A549 (cell line): ENCODE measurements around the gene ITGB1. TPM values are rescaled to one million over a fixed set of nuclear protein-coding genes. Genes with fewer than 3 reads are reported as not detected.
A peak's percentile ranks its signal among the peaks of the same experiment; 100 is the strongest.
"Not testable (repeated sequence)": the region's sequence is repeated elsewhere in the genome, so short reads cannot be mapped to it uniquely, and the experiment has no call there.

Source experiments
- ATAC-seq, 2 experiments: fragments of 200-7000 bp in 1 of 2; fragments of >200 bp in 1 of 2; cut with Nextera tagmentation in 1 of 2; cut with Tn5 transposase in 1 of 2; 3 replicates each; pipeline versions ENCODE4 v1.8.0 to v1.9.1; 2018 to 2020; ENCODE audit warnings: mild to moderate bottlenecking in 1 of 2, moderate library complexity in 1 of 2
- CTCF ChIA-PET: fragments of 300-600 bp; sonication (Branson Sonifier 250); formaldehyde crosslinking; extraction: SDS; loops from one replicate; lab custom pipeline; 2021; ENCODE audit warnings: antibody characterized with exemption, inconsistent platforms; lab: Yijun Ruan, JAX
- POLR2A ChIA-PET: fragments of 350-600 bp; formaldehyde crosslinking; extraction: SDS; loops from one replicate; lab custom pipeline; 2021; ENCODE audit warnings: antibody characterized with exemption, inconsistent platforms; lab: Yijun Ruan, JAX
- DNase-seq, 2 experiments: peaks; one replicate each; pipeline versions ENCODE4 v3.0.0 to v3.0.0-alpha.2; 2011 to 2016; ENCODE audit warnings: low read depth in 1 of 2, low spot score in 1 of 2
- FAIRE-seq: peaks from 2 replicates; lab custom pipeline; 2011; peaks lifted over from hg19 to GRCh38; lab: Jason Lieb, UNC
- H3K27ac ChIP-seq, 2 experiments: fragments of >200 bp; sonication (Bioruptor Twin); formaldehyde crosslinking; 3 replicates each; pipeline ENCODE4 v1.5.1; 2016 to 2017
- H3K4me1 ChIP-seq: fragments of >200 bp; sonication (Bioruptor Twin); formaldehyde crosslinking; 3 replicates; pipeline ENCODE4 v1.6.1; 2016
- H3K4me2 ChIP-seq: fragments of >200 bp; sonication (Bioruptor Twin); formaldehyde crosslinking; 3 replicates; pipeline ENCODE4 v1.6.1; 2016
- H3K4me3 ChIP-seq: fragments of >200 bp; sonication (Bioruptor Twin); formaldehyde crosslinking; 3 replicates; pipeline ENCODE4 v1.5.1; 2016
- H3K9me3 ChIP-seq: fragments of >200 bp; sonication (Bioruptor Twin); formaldehyde crosslinking; 3 replicates; pipeline ENCODE4 v1.6.1; 2016
- CEBPB ChIP-seq, 2 experiments: fragments of >200 bp in 1 of 2; sonication (Bioruptor Twin) in 1 of 2; formaldehyde crosslinking in 1 of 2; IDR thresholded peaks; 2 replicates each; pipeline ENCODE4 v1.6.1; 2012 to 2016
- EHF ChIP-seq: fragments of 250-450 bp; sonication (Bioruptor Pico); IDR thresholded peaks from 2 replicates; pipeline ENCODE4 v1.5.0; 2020; ENCODE audit warnings: mild to moderate bottlenecking
- EHMT2 ChIP-seq: fragments of 200-600 bp; sonication (generic); IDR thresholded peaks from 2 replicates; pipeline ENCODE4 v1.6.1; 2016; ENCODE audit warnings: antibody characterized with exemption, low read depth, mild to moderate bottlenecking, moderate library complexity
- EP300 ChIP-seq, 2 experiments: fragments of >200 bp; sonication (Bioruptor Twin); formaldehyde crosslinking; IDR thresholded peaks; 2 replicates in 1 of 2; 3 replicates in 1 of 2; pipeline ENCODE4 v1.6.1; 2016 to 2017
- FOSB ChIP-seq: fragments of 250-450 bp; sonication (Bioruptor Pico); IDR thresholded peaks from 2 replicates; pipeline ENCODE4 v1.5.0; 2020; ENCODE audit warnings: mild to moderate bottlenecking, moderate library complexity
- FOSL2 ChIP-seq, 2 experiments: fragments of 450-650 bp in 1 of 2; fragments of >200 bp in 1 of 2; sonication (Bioruptor Twin) in 1 of 2; formaldehyde crosslinking; IDR thresholded peaks; 2 replicates each; pipeline versions ENCODE4 v1.5.0 to v1.6.1; 2016 to 2020; ENCODE audit warnings: mild to moderate bottlenecking in 1 of 2, moderate library complexity in 1 of 2
- GATA3 ChIP-seq: IDR thresholded peaks from 2 replicates; pipeline ENCODE4 v1.6.1; 2012; ENCODE audit warnings: borderline replicate concordance
- HOXA7 ChIP-seq: fragments of 250-450 bp; sonication (Bioruptor Pico); IDR thresholded peaks from 2 replicates; pipeline ENCODE4 v1.5.0; 2020; ENCODE audit warnings: mild to moderate bottlenecking, moderate library complexity
- HOXB13 ChIP-seq: fragments of 250-450 bp; sonication (Bioruptor Pico); IDR thresholded peaks from 2 replicates; pipeline ENCODE4 v1.5.0; 2020; ENCODE audit warnings: low read depth, mild to moderate bottlenecking, moderate library complexity
- HOXB5 ChIP-seq: fragments of 250-450 bp; sonication (Bioruptor Pico); IDR thresholded peaks from 2 replicates; pipeline ENCODE4 v1.5.0; 2020; ENCODE audit warnings: mild to moderate bottlenecking, moderate library complexity
- JUN ChIP-seq, 2 experiments: fragments of >200 bp; sonication (Bioruptor Twin); formaldehyde crosslinking; IDR thresholded peaks; 2 replicates in 1 of 2; 3 replicates in 1 of 2; pipeline ENCODE4 v1.6.1; 2016 to 2017
- MAFK ChIP-seq: fragments of 450-650 bp; IDR thresholded peaks from 2 replicates; pipeline ENCODE4 v1.6.1; 2014; ENCODE audit not compliant: partially characterized antibody
- NFE2L2 ChIP-seq: fragments of 150-350 bp; conservative IDR thresholded peaks from 2 replicates; pipeline ENCODE4 v1.6.1; 2014; ENCODE audit warnings: low read length
- POLR2A ChIP-seq: IDR thresholded peaks from 2 replicates; pipeline ENCODE4 v1.6.1; 2012; ENCODE audit warnings: mild to moderate bottlenecking, low read length
- RARB ChIP-seq: fragments of 250-450 bp; sonication (Bioruptor Pico); IDR thresholded peaks from 2 replicates; pipeline ENCODE4 v1.8.0; 2021; ENCODE audit warnings: mild to moderate bottlenecking, moderate library complexity
- TP53 ChIP-seq: fragments of 250-450 bp; sonication (Bioruptor Pico); IDR thresholded peaks from 2 replicates; pipeline ENCODE4 v1.5.0; 2021; ENCODE audit warnings: mild to moderate bottlenecking, moderate library complexity
- WGBS: methylation state at CpG from one replicate; pipeline ENCODE4 v1.1.6; 2017; ENCODE audit errors: missing lambda C conversion rate; 5-methylcytosine and 5-hydroxymethylcytosine counted together
- polyA plus RNA-seq, 4 experiments: library from polyadenylated mRNA; depleted of rRNA in 3 of 4; stranded (reverse); fragments of >200 nt; fragmentation: RNase III in 1 of 4; extraction: RNeasy Plus Mini Kit Qiagen cat#74134 plus additional on column Dnase treatment in 1 of 4; gene quantifications; 2 replicates in 3 of 4; 3 replicates in 1 of 4; pipeline ENCODE4 v1.2.3, GENCODE V29; 2011 to 2017
- TF ChIP-seq, protein P1 (sequence below): fragments of 250-450 bp; sonication (Bioruptor Pico); IDR thresholded peaks from 2 replicates; pipeline ENCODE4 v1.5.0; 2021; ENCODE audit warnings: mild to moderate bottlenecking, moderate library complexity, borderline replicate concordance
- TF ChIP-seq, protein P2 (sequence below): fragments of 150-350 bp; IDR thresholded peaks from 2 replicates; pipeline ENCODE4 v1.6.1; 2014; ENCODE audit warnings: low read depth, mild to moderate bottlenecking, low read length
- TF ChIP-seq, protein P3 (sequence below): IDR thresholded peaks from 2 replicates; pipeline ENCODE4 v1.6.1; 2012
- TF ChIP-seq, protein P4 (sequence below): fragments of >200 bp; sonication (Bioruptor Twin); formaldehyde crosslinking; IDR thresholded peaks from 2 replicates; pipeline ENCODE4 v1.6.1; 2016
- TF ChIP-seq, protein P5 (sequence below): fragments of 450-650 bp; IDR thresholded peaks from 2 replicates; pipeline ENCODE4 v1.6.1; 2014; ENCODE audit warnings: antibody characterized with exemption
- TF ChIP-seq, protein P6 (sequence below): fragments of >200 bp; sonication (Bioruptor Twin); formaldehyde crosslinking; IDR thresholded peaks from 3 replicates; pipeline ENCODE4 v1.6.1; 2016

Gene ITGB1
- polyA plus RNA-seq, 2 of the 4 experiments (the other 2 are of a cell fraction), result 1,270 to 2,408 TPM

DNA sequence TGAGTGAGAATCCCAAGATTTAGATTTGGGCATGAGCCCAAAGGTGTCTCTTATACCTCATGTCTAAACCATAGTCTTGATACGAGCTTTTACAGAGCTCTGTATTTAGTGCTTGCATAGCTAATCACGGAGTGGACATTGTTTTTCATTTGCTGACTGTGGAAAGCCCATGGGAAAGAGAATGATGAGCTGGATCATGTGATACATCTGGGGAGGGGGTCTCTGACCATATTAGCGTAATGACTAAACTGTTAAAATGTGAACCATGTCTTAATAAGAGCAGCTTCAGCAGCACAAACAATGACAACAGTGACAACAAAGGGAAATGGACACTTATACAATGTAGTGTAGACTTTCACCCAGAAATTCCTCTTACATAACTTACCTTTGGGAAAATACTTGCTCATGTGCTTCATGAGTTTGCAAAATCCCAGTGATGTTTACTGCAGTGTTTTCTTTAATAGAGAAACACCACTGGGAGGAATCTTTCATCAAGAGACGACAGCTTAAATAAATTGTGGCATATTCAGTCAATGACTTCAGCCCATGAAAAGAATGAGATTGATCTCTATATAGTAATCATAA, 44.0 kb upstream of the ITGB1 start (continued):
- no peak for TF ChIP-seq NFE2L2
- no peak for TF ChIP-seq EHMT2
- TF ChIP-seq FOSB (CRISPR knock-in tag), result no peak
- TF ChIP-seq HOXA7, result no peak; the same call in 1 of the 2 replicates
- no peak for TF ChIP-seq POLR2A
- TF ChIP-seq, protein P1, sequence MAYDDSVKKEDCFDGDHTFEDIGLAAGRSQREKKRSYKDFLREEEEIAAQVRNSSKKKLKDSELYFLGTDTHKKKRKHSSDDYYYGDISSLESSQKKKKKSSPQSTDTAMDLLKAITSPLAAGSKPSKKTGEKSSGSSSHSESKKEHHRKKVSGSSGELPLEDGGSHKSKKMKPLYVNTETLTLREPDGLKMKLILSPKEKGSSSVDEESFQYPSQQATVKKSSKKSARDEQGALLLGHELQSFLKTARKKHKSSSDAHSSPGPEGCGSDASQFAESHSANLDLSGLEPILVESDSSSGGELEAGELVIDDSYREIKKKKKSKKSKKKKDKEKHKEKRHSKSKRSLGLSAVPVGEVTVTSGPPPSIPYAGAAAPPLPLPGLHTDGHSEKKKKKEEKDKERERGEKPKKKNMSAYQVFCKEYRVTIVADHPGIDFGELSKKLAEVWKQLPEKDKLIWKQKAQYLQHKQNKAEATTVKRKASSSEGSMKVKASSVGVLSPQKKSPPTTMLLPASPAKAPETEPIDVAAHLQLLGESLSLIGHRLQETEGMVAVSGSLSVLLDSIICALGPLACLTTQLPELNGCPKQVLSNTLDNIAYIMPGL, result no peak
- TF ChIP-seq TP53 (CRISPR knock-in tag), result no peak
- peak; percentile 30; the same call in 1 of the 2 replicates for TF ChIP-seq EHF (CRISPR knock-in tag)
- TF ChIP-seq, protein P2, sequence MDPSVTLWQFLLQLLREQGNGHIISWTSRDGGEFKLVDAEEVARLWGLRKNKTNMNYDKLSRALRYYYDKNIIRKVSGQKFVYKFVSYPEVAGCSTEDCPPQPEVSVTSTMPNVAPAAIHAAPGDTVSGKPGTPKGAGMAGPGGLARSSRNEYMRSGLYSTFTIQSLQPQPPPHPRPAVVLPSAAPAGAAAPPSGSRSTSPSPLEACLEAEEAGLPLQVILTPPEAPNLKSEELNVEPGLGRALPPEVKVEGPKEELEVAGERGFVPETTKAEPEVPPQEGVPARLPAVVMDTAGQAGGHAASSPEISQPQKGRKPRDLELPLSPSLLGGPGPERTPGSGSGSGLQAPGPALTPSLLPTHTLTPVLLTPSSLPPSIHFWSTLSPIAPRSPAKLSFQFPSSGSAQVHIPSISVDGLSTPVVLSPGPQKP, result no peak

DNA sequence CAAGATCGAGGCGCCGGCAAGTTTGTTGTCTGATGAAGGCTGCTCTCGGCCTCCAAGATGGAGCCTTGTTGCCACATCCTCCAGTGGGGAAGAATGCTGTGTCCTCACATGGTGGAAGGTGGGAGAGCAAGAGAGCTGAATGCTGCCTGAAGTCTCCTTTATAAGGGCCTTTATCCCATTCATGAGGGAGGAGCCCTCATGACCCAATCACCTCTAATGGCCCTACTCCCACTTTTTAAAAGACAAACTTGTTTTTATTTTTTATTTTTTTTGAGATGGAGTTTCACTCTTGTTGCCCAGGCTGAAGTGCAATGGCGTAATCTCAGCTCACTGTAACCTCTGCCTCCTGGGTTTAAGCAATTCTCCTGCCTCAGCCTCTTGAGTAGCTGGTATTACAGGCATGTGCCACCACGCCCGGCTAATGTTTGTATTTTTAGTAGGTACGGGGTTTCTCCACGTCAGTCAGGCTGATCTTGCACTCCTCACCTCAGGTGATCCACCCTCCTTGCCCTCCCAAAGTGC, 40.1 kb upstream of the ITGB1 start:
- not testable (repeated sequence) for H3K4me3 ChIP-seq; FAIRE-seq; TF ChIP-seq FOSL2 (IDR thresholded peaks at IDR 0.05)
- peaks cover 70% of the 10 kb centered on the region for H3K4me1 ChIP-seq
- ChIA-PET POLR2A (interaction anchor here (0.6 to 1.5 kb wide), 3 partner anchors 12 to 18 kb away, joined by 3 to 10 read pairs (median 3); no protein-coding TSS in a partner anchor), CTCF (interaction anchor here (4.1 kb wide), 1 partner anchor 12 kb away, joined by 11 read pairs; no protein-coding TSS in a partner anchor)
- peaks cover 20% of the 10 kb centered on the region for H3K9me3 ChIP-seq
- WGBS, result 48% methylated on average over 9 of the region's 9 CpGs
- TF ChIP-seq CEBPB (IDR thresholded peaks at IDR 0.05) (peak; percentile 78 to 81), JUN (IDR thresholded peaks at IDR 0.05) (peak in 1 of 2 experiments; percentile 20; a peak in 1 of 5 replicates), EP300 (IDR thresholded peaks at IDR 0.05) (peak; percentile 53 to 85; a peak in 3 of 5 replicates), HOXB5 (CRISPR knock-in tag) (peak; percentile 82; the same call in 1 of the 2 replicates), FOSL2 (CRISPR knock-in tag; IDR thresholded peaks at IDR 0.05) (peak; percentile 42), GATA3 (peak; percentile 59; the same call in 1 of the 2 replicates), RARB (CRISPR knock-in tag) (peak; percentile 21), HOXB13 (CRISPR knock-in tag) (peak; percentile 86; the same call in 1 of the 2 replicates), MAFK (peak; percentile 44)
- TF ChIP-seq, protein P3, sequence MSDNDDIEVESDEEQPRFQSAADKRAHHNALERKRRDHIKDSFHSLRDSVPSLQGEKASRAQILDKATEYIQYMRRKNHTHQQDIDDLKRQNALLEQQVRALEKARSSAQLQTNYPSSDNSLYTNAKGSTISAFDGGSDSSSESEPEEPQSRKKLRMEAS, result peak; percentile 24; the same call in 1 of the 2 replicates
- TF ChIP-seq, protein P4, sequence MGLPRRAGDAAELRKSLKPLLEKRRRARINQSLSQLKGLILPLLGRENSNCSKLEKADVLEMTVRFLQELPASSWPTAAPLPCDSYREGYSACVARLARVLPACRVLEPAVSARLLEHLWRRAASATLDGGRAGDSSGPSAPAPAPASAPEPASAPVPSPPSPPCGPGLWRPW, result 0 out of 2 replicates have a peak, but pooled peaks have one; percentile 26
- TF ChIP-seq, protein P5, sequence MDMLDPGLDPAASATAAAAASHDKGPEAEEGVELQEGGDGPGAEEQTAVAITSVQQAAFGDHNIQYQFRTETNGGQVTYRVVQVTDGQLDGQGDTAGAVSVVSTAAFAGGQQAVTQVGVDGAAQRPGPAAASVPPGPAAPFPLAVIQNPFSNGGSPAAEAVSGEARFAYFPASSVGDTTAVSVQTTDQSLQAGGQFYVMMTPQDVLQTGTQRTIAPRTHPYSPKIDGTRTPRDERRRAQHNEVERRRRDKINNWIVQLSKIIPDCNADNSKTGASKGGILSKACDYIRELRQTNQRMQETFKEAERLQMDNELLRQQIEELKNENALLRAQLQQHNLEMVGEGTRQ, result 0 out of 2 replicates have a peak, but pooled peaks have one; percentile 19
- TF ChIP-seq, protein P6, sequence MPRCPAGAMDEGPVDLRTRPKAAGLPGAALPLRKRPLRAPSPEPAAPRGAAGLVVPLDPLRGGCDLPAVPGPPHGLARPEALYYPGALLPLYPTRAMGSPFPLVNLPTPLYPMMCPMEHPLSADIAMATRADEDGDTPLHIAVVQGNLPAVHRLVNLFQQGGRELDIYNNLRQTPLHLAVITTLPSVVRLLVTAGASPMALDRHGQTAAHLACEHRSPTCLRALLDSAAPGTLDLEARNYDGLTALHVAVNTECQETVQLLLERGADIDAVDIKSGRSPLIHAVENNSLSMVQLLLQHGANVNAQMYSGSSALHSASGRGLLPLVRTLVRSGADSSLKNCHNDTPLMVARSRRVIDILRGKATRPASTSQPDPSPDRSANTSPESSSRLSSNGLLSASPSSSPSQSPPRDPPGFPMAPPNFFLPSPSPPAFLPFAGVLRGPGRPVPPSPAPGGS, result 0 out of 3 replicates have a peak, but pooled peaks have one; percentile 41
- peak overlapping the region; percentile 98 to 99 for H3K27ac ChIP-seq
- H3K4me2 ChIP-seq, result peak overlapping the region; percentile 32
- DNase-seq (peak in 1 of 2 experiments; percentile 82), ATAC-seq (peak; percentile 72 to 81; a peak in 4 of 6 replicates)
